AG09319 (cell line): ENCODE measurements around the gene SYNGR3.

Experiments
- DNase-seq: peaks from one replicate; pipeline ENCODE4 v3.0.0-alpha.2; 2010; ENCODE audit warnings: low read depth; ENCODE audit errors: extremely low read depth
- CTCF ChIP-seq: IDR thresholded peaks from 2 replicates; pipeline ENCODE4 v1.5.1; 2011; ENCODE audit warnings: low read depth, mild to moderate bottlenecking, inconsistent platforms, low read length, moderate library complexity

The SYNGR3 gene

GRCh38 chr16:2037647-2038381 lies 48.0 kb downstream of the SYNGR3 start:
- no peak for DNase-seq
- no peak for TF ChIP-seq CTCF

- no peak for DNase-seq
- no peak for TF ChIP-seq CTCF
These were observed 48.8 kb downstream of the SYNGR3 start for GRCh38 chr16:2038382-2039231.

- peak; percentile 64 for DNase-seq
- TF ChIP-seq CTCF, result no peak
These were observed 49.7 kb downstream of the SYNGR3 start for GRCh38 chr16:2039274-2040031.

GRCh38 chr16:2040041-2040786 lies 50.4 kb downstream of the SYNGR3 start:
- no peak for TF ChIP-seq CTCF
- no peak for DNase-seq

GRCh38 chr16:2040787-2041522 lies 51.2 kb downstream of the SYNGR3 start:
- no peak for DNase-seq
- TF ChIP-seq CTCF, result no peak

- no peak for TF ChIP-seq CTCF
- DNase-seq, result no peak
These were observed 52.6 kb downstream of the SYNGR3 start for GRCh38 chr16:2042171-2042985.
